Kidney (tissue), 14 donors: ENCODE data around the gene PEX5L. TPM values are rescaled to one million over a fixed set of nuclear protein-coding genes. Genes with fewer than 3 reads are reported as not detected.

Experiments used
- DNase-seq, 5 donors: peaks; one replicate each; pipeline ENCODE4 v3.0.0-alpha.2; 2013 to 2020
- FAIRE-seq: peaks from 2 replicates; lab custom pipeline; 2012; peaks lifted over from hg19 to GRCh38; lab: Jason Lieb, UNC
- H3K27ac ChIP-seq, 2 donors: one replicate each; pipeline ENCODE4 v1.7.0; 2013; ENCODE audit warnings: low read depth in 2 of 2, low read length in 2 of 2, inconsistent platforms in 1 of 2
- H3K27me3 ChIP-seq: one replicate; pipeline ENCODE4 v1.7.1; 2013; ENCODE audit warnings: low read length, inconsistent platforms; ENCODE audit not compliant: control insufficient read depth, insufficient read depth
- H3K36me3 ChIP-seq, 3 donors: one replicate each; pipeline versions ENCODE4 v1.7.0 to v1.7.1; 2013; ENCODE audit warnings: low read length in 3 of 3, control low read depth in 1 of 3, inconsistent platforms in 1 of 3; ENCODE audit not compliant: insufficient read depth in 3 of 3, control insufficient read depth in 2 of 3
- H3K4me1 ChIP-seq, 3 donors: one replicate each; pipeline versions ENCODE4 v1.7.0 to v1.7.1; 2013; ENCODE audit warnings: low read length in 3 of 3, inconsistent platforms in 1 of 3, low read depth in 1 of 3; ENCODE audit not compliant: control insufficient read depth in 2 of 3, insufficient read depth in 2 of 3
- H3K4me3 ChIP-seq, 3 donors: one replicate each; pipeline versions ENCODE4 v1.7.0 to v1.8.1; 2013; ENCODE audit warnings: low read length in 3 of 3, control low read depth in 1 of 3, inconsistent platforms in 1 of 3
- H3K9ac ChIP-seq, 3 donors: one replicate each; pipeline versions ENCODE4 v1.7.0 to v1.7.1; 2013; ENCODE audit warnings: low read length in 3 of 3, control low read depth in 1 of 3, inconsistent platforms in 1 of 3
- H3K9me3 ChIP-seq, 3 donors: one replicate each; pipeline versions ENCODE4 v1.7.0 to v1.7.1; 2013; ENCODE audit warnings: low read length in 3 of 3, control low read depth in 1 of 3, inconsistent platforms in 1 of 3; ENCODE audit not compliant: control insufficient read depth in 2 of 3, insufficient read depth in 1 of 3
- intact Hi-C: fragments of 100-400 bp; cut with DNase I; formaldehyde crosslinking; loops from one replicate; pipeline ENCODE4 v1.11.1; 2022
- polyA plus RNA-seq: library from polyadenylated mRNA; stranded (reverse); fragments of 350-450 nt; fragmentation: Illumina TruSeq; extraction: RNeasy Lipid Tissue Mini Kit (QIAGEN cat#74804); gene quantifications from one replicate; pipeline ENCODE4 v1.2.3, GENCODE V29; 2014; ENCODE audit warnings: low read depth, low replicate concordance; ENCODE audit not compliant: insufficient read depth
- total RNA-seq: library from RNA; stranded (reverse); fragmentation: NEBNext Ultra II Directional; extraction: Animal tissue kit (Norgen Biotek cat#: 25700); gene quantifications from one replicate; pipeline ENCODE4 v1.2.1, GENCODE V29; 2021
- TF ChIP-seq, protein P1 (sequence below): IDR thresholded peaks from 3 replicates; pipeline ENCODE4 v1.5.1; 2012; ENCODE audit warnings: mild to moderate bottlenecking, moderate library complexity, borderline replicate concordance; ENCODE audit not compliant: insufficient read depth; ENCODE audit errors: extremely low read depth
- donor health status: control.
- donor health status: control.
- donor health status: control.
- donor health status: control.
- donor health status: control.
- donor health status: DM: yes; HTN: yes; CAD: no.
- donor health status: Normal renal cell carcinoma (clear cell type).

Gene PEX5L
- total and polyA plus RNA-seq, 2 donors from 2014 or later = 0.32 TPM; not detected in 1

DNA sequence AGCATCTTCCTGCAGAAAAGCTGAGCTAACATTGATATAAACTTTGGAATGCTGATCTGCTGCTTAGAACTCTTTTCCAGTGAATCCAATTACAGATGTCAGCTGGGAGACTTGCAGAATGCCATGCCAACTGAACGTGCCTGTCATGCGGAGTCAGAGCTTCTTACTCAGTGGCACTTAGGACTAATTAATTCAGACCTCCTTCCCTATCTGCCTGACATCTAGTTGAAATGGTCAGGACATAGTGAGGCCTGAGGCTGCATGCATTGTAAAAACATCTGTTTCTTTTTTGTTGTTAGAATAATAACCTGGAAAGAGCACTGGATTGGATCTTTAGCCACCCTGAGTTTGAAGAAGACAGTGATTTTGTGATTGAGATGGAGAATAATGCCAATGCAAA is 271.3 kb downstream of the PEX5L start:
- H3K4me3 ChIP-seq = no peak overlapping the region
- intact Hi-C loops = no loop called here
- no peaks in the 10 kb centered on the region for H3K9me3 ChIP-seq
- H3K27me3 ChIP-seq = no peaks in the 10 kb centered on the region
- peaks cover 0 to 5% (median 3%) of the 10 kb centered on the region in 3 donors for H3K36me3 ChIP-seq
- H3K27ac ChIP-seq = no peak overlapping the region
- no peak overlapping the region for H3K9ac ChIP-seq
- FAIRE-seq (no peak), DNase-seq (no peak)
- H3K4me1 ChIP-seq = no peaks in the 10 kb centered on the region
- TF ChIP-seq, protein P1, sequence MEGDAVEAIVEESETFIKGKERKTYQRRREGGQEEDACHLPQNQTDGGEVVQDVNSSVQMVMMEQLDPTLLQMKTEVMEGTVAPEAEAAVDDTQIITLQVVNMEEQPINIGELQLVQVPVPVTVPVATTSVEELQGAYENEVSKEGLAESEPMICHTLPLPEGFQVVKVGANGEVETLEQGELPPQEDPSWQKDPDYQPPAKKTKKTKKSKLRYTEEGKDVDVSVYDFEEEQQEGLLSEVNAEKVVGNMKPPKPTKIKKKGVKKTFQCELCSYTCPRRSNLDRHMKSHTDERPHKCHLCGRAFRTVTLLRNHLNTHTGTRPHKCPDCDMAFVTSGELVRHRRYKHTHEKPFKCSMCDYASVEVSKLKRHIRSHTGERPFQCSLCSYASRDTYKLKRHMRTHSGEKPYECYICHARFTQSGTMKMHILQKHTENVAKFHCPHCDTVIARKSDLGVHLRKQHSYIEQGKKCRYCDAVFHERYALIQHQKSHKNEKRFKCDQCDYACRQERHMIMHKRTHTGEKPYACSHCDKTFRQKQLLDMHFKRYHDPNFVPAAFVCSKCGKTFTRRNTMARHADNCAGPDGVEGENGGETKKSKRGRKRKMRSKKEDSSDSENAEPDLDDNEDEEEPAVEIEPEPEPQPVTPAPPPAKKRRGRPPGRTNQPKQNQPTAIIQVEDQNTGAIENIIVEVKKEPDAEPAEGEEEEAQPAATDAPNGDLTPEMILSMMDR = no peak

DNA sequence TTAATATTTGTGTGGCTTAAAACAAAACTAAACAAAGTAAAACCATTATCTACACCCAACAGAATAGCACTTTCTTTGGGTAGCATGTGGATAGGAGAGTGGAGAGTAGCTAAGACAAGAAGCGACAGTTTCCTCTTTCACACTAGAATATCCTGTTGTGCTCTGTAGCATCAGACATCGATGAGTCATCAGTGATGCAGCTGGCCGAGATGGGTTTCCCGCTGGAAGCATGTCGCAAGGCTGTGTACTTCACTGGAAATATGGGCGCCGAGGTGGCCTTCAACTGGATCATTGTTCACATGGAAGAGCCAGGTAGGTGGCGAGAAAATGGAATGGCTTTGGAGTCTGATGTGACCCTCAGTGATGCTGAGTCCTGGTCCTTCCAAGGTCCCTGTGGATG is 275.8 kb downstream of the PEX5L start:
- H3K36me3 ChIP-seq = no peaks in the 10 kb centered on the region
- H3K4me3 ChIP-seq = no peak overlapping the region
- H3K27ac ChIP-seq = no peak overlapping the region
- no peak overlapping the region for H3K9ac ChIP-seq
- no peaks in the 10 kb centered on the region for H3K4me1 ChIP-seq
- H3K27me3 ChIP-seq = no peaks in the 10 kb centered on the region
- TF ChIP-seq, protein P1 = no peak
- intact Hi-C loops = no loop called here
- DNase-seq (no peak), FAIRE-seq (no peak)
- no peaks in the 10 kb centered on the region for H3K9me3 ChIP-seq

DNA sequence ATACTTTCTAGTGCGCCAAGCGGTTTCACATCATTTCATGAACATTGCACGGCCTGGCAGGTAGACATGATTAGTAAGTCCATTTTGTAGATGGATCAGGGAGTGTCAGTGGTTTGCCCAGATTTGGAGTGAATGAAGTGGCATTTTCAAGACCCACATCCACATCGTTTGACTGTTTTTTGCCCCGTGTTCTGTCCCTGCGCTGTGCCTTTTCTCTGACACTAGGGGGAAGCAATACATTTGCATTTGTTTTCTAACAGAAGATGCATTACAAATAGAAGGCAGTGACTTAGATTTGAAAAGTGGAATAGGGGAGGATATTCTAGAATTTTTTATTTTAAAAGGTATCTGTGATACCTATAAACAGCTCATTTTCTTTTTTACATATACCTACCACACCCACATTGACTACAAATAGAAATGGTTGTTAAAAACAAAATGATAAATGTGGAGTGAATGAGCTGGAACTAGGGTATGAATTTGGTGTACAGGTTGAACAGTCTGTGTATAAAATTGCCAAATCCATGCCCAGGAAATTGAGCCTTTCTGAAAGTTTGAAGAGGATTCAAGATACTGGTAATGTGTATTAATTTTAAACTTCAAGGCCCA is 285.9 kb downstream of the PEX5L start:
- intact Hi-C loops = no loop called here
- peak in 2 of 5 donors; percentile 7 to 15 for DNase-seq
- FAIRE-seq = no peak
- no peaks in the 10 kb centered on the region for H3K27me3 ChIP-seq
- no peak overlapping the region for H3K9ac ChIP-seq
- H3K36me3 ChIP-seq = peaks cover 0 to 7% (median 2%) of the 10 kb centered on the region in 3 donors
- no peak overlapping the region for H3K27ac ChIP-seq
- H3K9me3 ChIP-seq = no peaks in the 10 kb centered on the region
- TF ChIP-seq, protein P1 = peak; percentile 20
- no peak overlapping the region for H3K4me3 ChIP-seq
- no peaks in the 10 kb centered on the region for H3K4me1 ChIP-seq

DNA sequence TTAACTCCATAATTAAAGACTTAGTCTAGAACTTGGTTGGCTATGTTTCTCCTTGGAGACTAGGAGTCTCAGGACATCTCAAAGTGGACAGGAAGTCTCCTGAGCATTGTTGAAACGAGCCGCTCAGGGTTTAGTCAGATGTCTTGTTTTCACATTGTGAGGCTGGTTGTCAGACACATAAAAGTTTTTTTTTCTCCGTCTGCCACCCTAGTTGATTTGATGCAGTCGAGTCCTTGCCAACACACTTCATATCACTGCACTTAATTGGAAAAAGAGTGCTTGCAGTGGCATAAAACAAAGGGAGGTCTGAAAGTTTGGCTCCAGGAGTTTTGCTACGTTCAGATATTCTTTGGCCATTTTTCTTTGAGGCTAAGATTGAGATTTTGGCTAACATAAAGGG is 291.0 kb downstream of the PEX5L start:
- TF ChIP-seq, protein P1 = no peak
- H3K27me3 ChIP-seq = no peaks in the 10 kb centered on the region

More for the DNA sequence above, 291.0 kb downstream of the PEX5L start:
- no peak for DNase-seq
- Histone ChIP-seq H3K36me3 (peaks cover 0 to 13% (median 0%) of the 10 kb centered on the region in 3 donors), H3K9me3 (no peaks in the 10 kb centered on the region), H3K4me1 (no peaks in the 10 kb centered on the region), H3K4me3 (no peak overlapping the region), H3K27ac (no peak overlapping the region), H3K9ac (no peak overlapping the region)
- intact Hi-C loops = no loop called here
- FAIRE-seq = no peak
